MM.1S (cell line): ENCODE data around the gene EPN3.

Source experiments
- DNase-seq: peaks from one replicate; pipeline ENCODE4 v3.0.0-alpha.2; 2015
- H2AFZ ChIP-seq: fragments of 300-600 bp; sonication (generic); 2 replicates; pipeline ENCODE4 v1.6.0; 2016; ENCODE audit warnings: antibody characterized with exemption, low read length
- H3F3A ChIP-seq: fragments of 300-600 bp; sonication (generic); 2 replicates; pipeline ENCODE4 v1.6.1; 2016; ENCODE audit warnings: mild to moderate bottlenecking, antibody characterized with exemption, low read length, moderate library complexity, mixed read lengths; ENCODE audit not compliant: insufficient read depth
- H3K27ac ChIP-seq: fragments of 300-600 bp; sonication (generic); 2 replicates; pipeline ENCODE4 v1.5.1; 2016; ENCODE audit warnings: mild to moderate bottlenecking, low read length
- H3K27me3 ChIP-seq: fragments of 300-600 bp; sonication (generic); replicated peaks from 2 replicates; pipeline ENCODE4 v1.6.0; 2016; ENCODE audit warnings: low read length; ENCODE audit not compliant: insufficient read depth
- H3K36me3 ChIP-seq: fragments of 300-600 bp; sonication (generic); replicated peaks from 2 replicates; pipeline ENCODE4 v1.6.1; 2016; ENCODE audit warnings: mild to moderate bottlenecking, low read length, mixed read lengths; ENCODE audit not compliant: insufficient read depth
- H3K4me1 ChIP-seq: fragments of 300-600 bp; sonication (generic); 2 replicates; pipeline ENCODE4 v1.6.1; 2016; ENCODE audit warnings: low read length, mixed read lengths
- H3K4me2 ChIP-seq: fragments of 300-600 bp; sonication (generic); 2 replicates; pipeline ENCODE4 v1.6.0; 2016; ENCODE audit warnings: low read depth, low read length
- H3K4me3 ChIP-seq: fragments of 300-600 bp; sonication (generic); 2 replicates; pipeline ENCODE4 v1.5.1; 2016; ENCODE audit warnings: low read length, mixed read lengths
- H3K79me2 ChIP-seq: fragments of 300-600 bp; sonication (generic); 2 replicates; pipeline ENCODE4 v1.6.1; 2016; ENCODE audit warnings: mixed run types, low read length, mixed read lengths
- H3K9ac ChIP-seq: fragments of 300-600 bp; sonication (generic); 2 replicates; pipeline ENCODE4 v1.6.1; 2016; ENCODE audit warnings: low read length, mixed read lengths
- H3K9me2 ChIP-seq: fragments of 300-600 bp; sonication (generic); replicated peaks from 2 replicates; pipeline ENCODE4 v1.6.1; 2016; ENCODE audit warnings: mild to moderate bottlenecking, low read length, mixed read lengths; ENCODE audit not compliant: insufficient read depth
- H3K9me3 ChIP-seq: fragments of 300-600 bp; sonication (generic); replicated peaks from 2 replicates; pipeline ENCODE4 v1.6.1; 2016; ENCODE audit warnings: mild to moderate bottlenecking, low read length, mixed read lengths; ENCODE audit not compliant: insufficient read depth
- H4K20me1 ChIP-seq: fragments of 300-600 bp; sonication (generic); 2 replicates; pipeline ENCODE4 v1.6.1; 2016; ENCODE audit warnings: mild to moderate bottlenecking, low read length, moderate library complexity, mixed read lengths; ENCODE audit not compliant: insufficient read depth
- EZH2 ChIP-seq: fragments of 300-600 bp; sonication (generic); optimal IDR thresholded peaks from 2 replicates; pipeline ENCODE3; 2017; ENCODE audit warnings: low read depth, mild to moderate bottlenecking, antibody characterized with exemption, low read length, mixed read lengths
- EZH2phosphoT487 ChIP-seq: fragments of 300-600 bp; sonication (generic); IDR thresholded peaks from 2 replicates; pipeline ENCODE4 v1.6.1; 2018; ENCODE audit warnings: antibody characterized with exemption, low read length
- TF ChIP-seq, protein P1 (sequence below): fragments of 300-600 bp; sonication (generic); IDR thresholded peaks from 2 replicates; pipeline ENCODE4 v1.5.1; 2016; ENCODE audit warnings: antibody characterized with exemption, low read length, mixed read lengths

The EPN3 gene

DNA sequence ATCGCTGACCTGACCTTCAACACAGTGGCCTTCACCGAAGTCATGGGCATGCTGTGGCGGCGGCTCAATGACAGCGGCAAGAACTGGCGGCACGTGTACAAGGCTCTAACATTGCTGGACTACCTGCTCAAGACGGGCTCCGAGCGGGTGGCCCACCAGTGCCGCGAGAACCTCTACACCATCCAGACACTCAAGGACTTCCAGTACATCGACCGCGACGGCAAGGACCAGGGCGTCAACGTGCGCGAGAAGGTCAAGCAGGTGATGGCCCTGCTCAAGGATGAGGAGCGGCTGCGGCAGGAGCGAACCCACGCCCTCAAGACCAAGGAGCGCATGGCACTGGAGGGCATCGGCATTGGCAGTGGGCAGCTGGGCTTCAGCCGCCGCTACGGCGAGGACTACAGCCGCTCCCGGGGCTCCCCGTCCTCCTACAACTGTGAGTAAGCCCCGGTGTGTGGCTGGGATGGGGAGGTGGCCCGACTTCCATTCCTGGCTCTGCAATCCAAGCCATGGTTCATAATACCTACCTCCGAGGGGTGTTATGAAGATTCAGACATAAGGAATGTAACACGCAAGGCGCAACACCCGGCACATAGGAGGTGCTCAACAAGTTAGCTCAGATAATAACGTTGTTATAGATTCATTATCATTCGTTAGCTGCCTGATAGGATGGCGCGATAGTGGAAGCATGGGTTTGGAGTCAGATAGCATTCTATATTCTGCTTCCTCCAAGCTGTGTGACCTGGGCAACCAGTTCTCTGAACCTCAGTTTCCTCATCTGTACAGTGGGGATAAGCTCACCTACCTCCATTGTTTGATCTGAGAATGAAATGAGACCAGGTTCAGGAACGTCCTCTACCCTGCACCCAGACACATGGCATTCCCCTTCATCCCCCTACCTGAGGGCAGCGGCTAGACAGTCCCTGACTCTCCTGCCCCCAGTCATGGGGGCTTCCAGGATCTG, 4.4 kb downstream of the EPN3 start:
- H2AFZ ChIP-seq, result no peak overlapping the region
- H3F3A ChIP-seq, result no peaks in the 10 kb centered on the region
- no peak overlapping the region for H3K9ac ChIP-seq

DNA sequence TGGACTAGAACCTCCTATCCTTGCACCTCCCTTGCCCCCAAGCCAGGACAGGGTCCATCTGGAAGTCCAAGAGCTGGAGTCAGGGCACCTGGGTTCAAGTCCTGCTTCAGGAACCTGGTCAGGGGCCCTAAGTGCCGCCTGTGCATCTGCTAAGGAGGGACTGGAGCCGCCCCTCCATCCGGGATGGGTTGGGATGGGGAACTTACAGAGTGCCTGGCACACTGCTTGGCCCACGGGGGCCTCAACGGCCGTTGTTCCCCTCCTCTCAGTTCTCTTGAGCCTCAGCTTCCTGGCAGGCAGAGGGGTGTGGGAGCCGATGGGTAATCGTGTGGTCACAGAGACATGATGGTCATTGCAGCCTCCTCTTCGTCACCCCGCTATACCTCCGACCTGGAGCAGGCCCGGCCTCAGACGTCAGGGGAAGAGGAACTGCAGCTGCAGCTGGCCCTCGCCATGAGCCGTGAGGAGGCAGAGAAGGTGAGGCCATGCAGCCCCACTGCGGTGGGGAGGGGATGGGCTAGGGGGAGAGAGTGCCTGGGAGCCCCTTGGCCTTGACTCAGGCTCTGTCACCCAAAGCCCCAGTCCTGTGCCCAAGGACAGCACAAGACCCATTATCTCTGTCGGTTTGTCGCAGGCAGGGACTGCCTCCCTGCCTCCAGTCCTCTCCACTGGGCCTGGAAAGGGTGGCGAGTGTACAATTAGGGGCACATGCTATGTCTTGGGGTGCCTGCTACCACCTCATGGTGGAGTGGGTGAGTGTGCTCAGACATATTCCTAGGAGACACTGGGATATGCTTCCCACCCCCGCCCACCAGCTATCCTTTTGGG, 5.4 kb downstream of the EPN3 start:
- Histone ChIP-seq H3K9me3 (no peaks in the 10 kb centered on the region), H3K9ac (no peak overlapping the region), H3F3A (no peaks in the 10 kb centered on the region), H3K4me1 (peaks cover 9% of the 10 kb centered on the region; the same call in 1 of the 2 replicates), H4K20me1 (no peaks in the 10 kb centered on the region), H2AFZ (no peak overlapping the region), H3K79me2 (no peaks in the 10 kb centered on the region), H3K27ac (no peak overlapping the region), H3K27me3 (peaks cover 55% of the 10 kb centered on the region), H3K36me3 (no peaks in the 10 kb centered on the region), H3K4me2 (no peak overlapping the region), H3K4me3 (no peak overlapping the region), H3K9me2 (no peaks in the 10 kb centered on the region)
- TF ChIP-seq EZH2phosphoT487, result no peak
- TF ChIP-seq, protein P1, sequence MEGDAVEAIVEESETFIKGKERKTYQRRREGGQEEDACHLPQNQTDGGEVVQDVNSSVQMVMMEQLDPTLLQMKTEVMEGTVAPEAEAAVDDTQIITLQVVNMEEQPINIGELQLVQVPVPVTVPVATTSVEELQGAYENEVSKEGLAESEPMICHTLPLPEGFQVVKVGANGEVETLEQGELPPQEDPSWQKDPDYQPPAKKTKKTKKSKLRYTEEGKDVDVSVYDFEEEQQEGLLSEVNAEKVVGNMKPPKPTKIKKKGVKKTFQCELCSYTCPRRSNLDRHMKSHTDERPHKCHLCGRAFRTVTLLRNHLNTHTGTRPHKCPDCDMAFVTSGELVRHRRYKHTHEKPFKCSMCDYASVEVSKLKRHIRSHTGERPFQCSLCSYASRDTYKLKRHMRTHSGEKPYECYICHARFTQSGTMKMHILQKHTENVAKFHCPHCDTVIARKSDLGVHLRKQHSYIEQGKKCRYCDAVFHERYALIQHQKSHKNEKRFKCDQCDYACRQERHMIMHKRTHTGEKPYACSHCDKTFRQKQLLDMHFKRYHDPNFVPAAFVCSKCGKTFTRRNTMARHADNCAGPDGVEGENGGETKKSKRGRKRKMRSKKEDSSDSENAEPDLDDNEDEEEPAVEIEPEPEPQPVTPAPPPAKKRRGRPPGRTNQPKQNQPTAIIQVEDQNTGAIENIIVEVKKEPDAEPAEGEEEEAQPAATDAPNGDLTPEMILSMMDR, result no peak
- no peak for TF ChIP-seq EZH2
- no peak for DNase-seq

More for the DNA sequence above, 4.4 kb downstream of the EPN3 start:
- DNase-seq, result no peak
- H3K4me1 ChIP-seq, result peaks cover 5% of the 10 kb centered on the region; the same call in 1 of the 2 replicates
- no peaks in the 10 kb centered on the region for H3K36me3 ChIP-seq
- H3K27me3 ChIP-seq, result peaks cover 64% of the 10 kb centered on the region
- H3K4me3 ChIP-seq, result no peak overlapping the region
- H3K9me2 ChIP-seq, result no peaks in the 10 kb centered on the region
- no peak overlapping the region for H3K27ac ChIP-seq
- H3K79me2 ChIP-seq, result no peaks in the 10 kb centered on the region
- H3K9me3 ChIP-seq, result no peaks in the 10 kb centered on the region
- TF ChIP-seq EZH2phosphoT487 (no peak), EZH2 (no peak)
- TF ChIP-seq, protein P1, result no peak
- H3K4me2 ChIP-seq, result no peak overlapping the region
- H4K20me1 ChIP-seq, result no peaks in the 10 kb centered on the region

GRCh38 chr17:50538549-50539410, 6.2 kb downstream of the EPN3 start:
- Histone ChIP-seq H3K9me2 (no peaks in the 10 kb centered on the region), H3K27me3 (peaks cover 46% of the 10 kb centered on the region), H2AFZ (no peak overlapping the region), H3K4me2 (no peak overlapping the region), H3K27ac (no peak overlapping the region), H3K36me3 (no peaks in the 10 kb centered on the region), H3K4me3 (no peak overlapping the region), H3K79me2 (no peaks in the 10 kb centered on the region), H3F3A (no peaks in the 10 kb centered on the region), H4K20me1 (no peaks in the 10 kb centered on the region), H3K4me1 (peaks cover 9% of the 10 kb centered on the region; the same call in 1 of the 2 replicates), H3K9me3 (no peaks in the 10 kb centered on the region), H3K9ac (no peak overlapping the region)
- no peak for DNase-seq
- TF ChIP-seq EZH2phosphoT487 (no peak), EZH2 (no peak)
- TF ChIP-seq, protein P1, result no peak
